Ramos (cell line): ENCODE measurements around the gene RAPGEF6.

Experiments
- in situ Hi-C: fragments of 300-500 bp; cut with MboI; formaldehyde crosslinking; loops from one replicate; pipeline ENCODE4 v1.14.3; 2022; ENCODE audit warnings: low sequenced_read_pairs; ENCODE audit not compliant: unreplicated experiment

RAPGEF6 gene

GRCh38 chr5:131396630-131397273 is 238.3 kb downstream of the RAPGEF6 start:
- in situ Hi-C loops, result loop anchor here (25.0 kb wide), 1 partner anchor 1284 kb away; no protein-coding TSS in a partner anchor

GRCh38 chr5:131396015-131396414 is 239.0 kb downstream of the RAPGEF6 start:
- in situ Hi-C loops, result loop anchor here (25.0 kb wide), 1 partner anchor 1284 kb away; no protein-coding TSS in a partner anchor

GRCh38 chr5:131394128-131394527 is 240.9 kb downstream of the RAPGEF6 start:
- in situ Hi-C loops, result loop anchor here (25.0 kb wide), 1 partner anchor 1282 kb away; no protein-coding TSS in a partner anchor

GRCh38 chr5:131393498-131393968 is 241.5 kb downstream of the RAPGEF6 start:
- in situ Hi-C loops, result loop anchor here (25.0 kb wide), 1 partner anchor 1281 kb away; no protein-coding TSS in a partner anchor

DNA sequence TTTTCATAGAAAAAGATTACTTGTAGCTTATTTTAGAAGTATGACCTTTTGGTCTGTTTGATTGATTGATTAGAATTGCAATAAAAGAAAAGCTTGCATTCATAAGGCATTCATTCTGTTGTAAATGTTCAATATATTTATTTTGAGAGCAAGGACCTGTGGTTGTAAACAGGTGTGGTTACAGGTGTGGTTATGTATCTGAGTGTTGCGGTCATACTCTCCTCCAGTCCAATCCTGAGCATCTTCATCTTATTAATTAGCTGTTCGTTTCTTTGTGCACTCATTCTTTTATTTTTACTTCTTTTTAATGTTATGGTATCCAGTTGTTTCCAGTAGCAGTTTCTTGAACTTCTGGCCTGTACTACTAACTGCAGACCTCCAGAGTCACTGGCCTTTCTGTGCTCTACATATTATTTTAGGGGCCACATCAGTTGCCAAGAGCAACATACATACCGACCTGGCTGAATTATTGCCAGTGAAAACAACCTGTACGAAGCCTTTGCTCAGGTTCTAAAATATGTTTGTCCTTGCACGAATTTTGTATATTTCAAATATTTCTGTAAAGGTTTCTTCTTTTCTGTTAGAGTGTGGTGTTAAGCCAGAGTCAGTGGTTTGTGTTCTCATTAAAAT is 242.4 kb downstream of the RAPGEF6 start:
- in situ Hi-C loops, result loop anchor here (25.0 kb wide), 1 partner anchor 1280 kb away; no protein-coding TSS in a partner anchor

GRCh38 chr5:131389869-131390265 is 245.2 kb downstream of the RAPGEF6 start:
- in situ Hi-C loops, result loop anchor here (10.0 to 25.0 kb wide), 2 partner anchors 225 to 1278 kb away; partner anchors contain the start of gene HINT1

DNA sequence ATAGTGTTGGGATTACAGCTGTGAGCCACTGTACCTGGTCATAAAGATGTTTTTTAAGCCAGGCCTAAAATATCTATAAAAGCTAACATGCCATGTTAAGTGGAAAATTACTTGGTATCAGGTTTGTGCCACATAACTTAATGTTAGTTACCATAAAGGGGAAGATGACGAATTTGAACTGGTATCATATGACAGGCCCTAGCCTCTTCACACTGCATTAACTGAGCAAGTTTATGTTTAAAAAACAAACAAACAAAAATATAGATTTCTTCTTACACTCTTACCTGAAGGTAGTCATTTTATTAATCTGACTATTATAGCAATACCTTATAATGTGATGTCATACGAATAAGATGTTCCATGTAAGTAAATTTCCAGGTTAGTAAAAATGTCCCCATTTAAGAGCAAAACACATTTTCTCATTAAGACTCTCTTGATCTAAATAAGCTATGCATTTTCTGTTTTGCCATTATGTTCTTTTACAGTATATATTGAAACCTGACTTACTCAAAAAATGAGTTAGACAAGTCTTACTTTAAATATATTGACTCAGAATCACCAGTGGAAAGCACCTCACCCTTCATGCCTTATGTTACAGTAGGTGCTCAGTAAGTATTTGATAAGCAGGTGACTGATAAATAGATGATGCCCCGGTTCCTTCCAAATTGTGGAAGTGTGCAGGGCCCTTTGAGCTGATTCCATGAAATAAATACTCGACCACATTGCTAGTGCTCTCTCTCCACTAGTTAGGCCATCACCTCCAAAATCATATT is 245.7 kb downstream of the RAPGEF6 start:
- in situ Hi-C loops, result loop anchor here (10.0 to 25.0 kb wide), 2 partner anchors 224 to 1277 kb away; partner anchors contain the start of gene HINT1

GRCh38 chr5:131387255-131387654 is 247.8 kb downstream of the RAPGEF6 start:
- in situ Hi-C loops, result loop anchor here (10.0 to 25.0 kb wide), 2 partner anchors 222 to 1275 kb away; partner anchors contain the start of gene HINT1

GRCh38 chr5:131386779-131387178 is 248.2 kb downstream of the RAPGEF6 start:
- in situ Hi-C loops, result loop anchor here (10.0 to 25.0 kb wide), 2 partner anchors 222 to 1274 kb away; partner anchors contain the start of gene HINT1

DNA sequence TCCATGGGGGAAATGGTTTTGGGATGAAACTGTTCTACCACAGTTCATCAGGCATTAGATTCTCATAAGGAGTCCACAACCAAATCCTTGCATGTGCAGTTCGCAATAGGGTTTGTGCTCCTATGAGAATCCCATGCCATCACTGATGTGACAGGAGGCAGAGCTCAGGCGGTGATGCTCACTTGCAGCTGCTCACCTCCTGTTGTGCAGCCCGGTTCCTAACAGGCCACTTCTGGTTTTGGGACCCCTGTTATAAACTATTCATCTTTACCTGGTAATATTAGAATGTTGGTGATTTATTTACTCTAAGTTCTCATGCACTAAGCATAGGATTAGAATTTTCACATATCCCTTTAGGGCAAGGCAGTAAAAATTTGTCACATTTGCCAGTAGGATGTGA is 248.9 kb downstream of the RAPGEF6 start:
- in situ Hi-C loops, result loop anchor here (10.0 to 25.0 kb wide), 2 partner anchors 221 to 1274 kb away; partner anchors contain the start of gene HINT1

DNA sequence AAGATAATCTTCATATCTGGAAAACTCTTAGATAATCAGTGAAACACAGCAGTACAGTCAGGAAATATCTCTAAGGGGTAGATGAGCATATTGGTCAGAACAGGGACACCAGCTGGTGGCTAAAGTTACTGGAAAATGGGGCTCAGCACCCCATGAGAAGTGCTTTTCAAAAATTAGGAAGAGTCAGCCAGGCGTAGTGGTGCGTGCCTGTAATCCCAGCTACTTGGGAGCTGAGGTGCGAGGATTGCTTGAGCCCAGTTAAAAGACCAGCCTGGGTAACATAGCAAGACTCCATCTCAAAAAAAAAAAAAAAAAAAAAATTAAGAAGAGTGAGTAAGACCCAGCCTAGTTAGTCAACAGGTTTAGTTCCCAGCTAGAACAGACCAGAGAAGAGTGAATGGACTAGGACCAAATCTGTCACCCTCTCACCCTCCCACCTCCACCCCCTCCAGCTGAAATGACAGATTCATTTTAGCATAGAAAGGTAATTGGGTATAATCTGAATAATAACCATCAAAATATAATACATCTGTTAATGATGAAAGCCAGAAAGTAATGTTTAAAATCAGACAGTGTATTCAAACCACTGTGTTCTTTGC is 250.3 kb downstream of the RAPGEF6 start:
- in situ Hi-C loops, result loop anchor here (10.0 to 25.0 kb wide), 2 partner anchors 220 to 1272 kb away; partner anchors contain the start of gene HINT1

DNA sequence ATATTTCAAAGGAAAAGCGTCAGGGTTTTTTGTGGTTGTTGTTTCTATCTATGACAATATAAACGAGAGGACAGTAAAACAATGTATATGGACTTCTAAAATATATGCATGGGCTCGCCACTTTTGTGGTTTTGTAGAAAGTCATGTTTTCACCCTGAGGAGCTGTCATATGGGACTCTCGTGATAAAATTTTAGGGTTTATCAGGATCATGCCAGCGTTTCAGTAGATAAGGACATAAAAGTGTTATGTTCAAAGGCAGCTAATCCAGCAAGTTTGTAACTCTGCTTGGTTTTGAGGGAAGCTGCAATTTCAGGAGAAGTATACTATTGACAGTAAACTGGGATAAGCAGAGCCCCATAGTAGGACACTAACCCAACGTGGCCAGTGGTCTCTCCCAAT is 250.9 kb downstream of the RAPGEF6 start:
- in situ Hi-C loops, result loop anchor here (10.0 to 25.0 kb wide), 2 partner anchors 219 to 1272 kb away; partner anchors contain the start of gene HINT1

GRCh38 chr5:131382407-131383395 is 252.3 kb downstream of the RAPGEF6 start:
- in situ Hi-C loops, result loop anchor here (10.0 to 25.0 kb wide), 2 partner anchors 218 to 1270 kb away; partner anchors contain the start of gene HINT1

DNA sequence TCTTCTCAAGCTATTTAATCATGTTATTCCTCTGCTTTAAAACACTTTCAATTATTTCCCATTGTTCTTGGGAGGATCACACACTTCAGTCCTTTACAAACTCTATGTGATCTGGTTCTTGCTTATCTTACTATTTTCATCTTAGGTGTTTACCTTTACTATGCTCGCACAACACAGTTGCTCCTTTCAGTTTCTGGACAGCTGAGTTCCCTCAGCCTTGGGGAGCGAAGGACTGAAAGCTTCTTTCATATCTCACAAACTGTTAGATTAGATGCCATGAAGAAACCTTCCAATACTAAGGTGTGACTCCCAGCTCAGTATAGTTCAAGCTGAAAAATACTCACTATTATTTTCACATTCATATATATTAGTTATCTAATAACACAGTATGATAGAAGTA is 253.3 kb downstream of the RAPGEF6 start:
- in situ Hi-C loops, result loop anchor here (10.0 to 25.0 kb wide), 2 partner anchors 217 to 1269 kb away; partner anchors contain the start of gene HINT1

DNA sequence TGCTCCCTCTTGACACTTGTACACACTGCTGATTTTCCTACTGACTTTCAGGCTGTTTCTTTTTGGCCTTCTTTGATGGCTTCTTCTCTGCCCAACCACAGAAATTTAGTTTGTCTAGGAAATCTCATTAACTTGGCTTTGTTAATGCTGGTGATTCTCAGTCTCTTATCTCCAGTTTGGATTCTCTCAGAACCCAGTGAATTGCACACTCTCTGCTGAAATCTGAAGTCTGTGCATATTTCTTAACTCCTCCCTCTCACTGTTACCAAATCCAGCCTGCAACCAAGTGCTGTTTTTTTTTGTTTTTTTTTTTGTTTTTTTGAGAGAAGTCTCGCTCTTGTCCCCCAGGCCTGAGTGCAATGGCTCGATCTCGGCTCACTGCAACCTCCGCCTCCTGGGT is 254.0 kb downstream of the RAPGEF6 start:
- in situ Hi-C loops, result loop anchor here (10.0 to 25.0 kb wide), 2 partner anchors 216 to 1269 kb away; partner anchors contain the start of gene HINT1

DNA sequence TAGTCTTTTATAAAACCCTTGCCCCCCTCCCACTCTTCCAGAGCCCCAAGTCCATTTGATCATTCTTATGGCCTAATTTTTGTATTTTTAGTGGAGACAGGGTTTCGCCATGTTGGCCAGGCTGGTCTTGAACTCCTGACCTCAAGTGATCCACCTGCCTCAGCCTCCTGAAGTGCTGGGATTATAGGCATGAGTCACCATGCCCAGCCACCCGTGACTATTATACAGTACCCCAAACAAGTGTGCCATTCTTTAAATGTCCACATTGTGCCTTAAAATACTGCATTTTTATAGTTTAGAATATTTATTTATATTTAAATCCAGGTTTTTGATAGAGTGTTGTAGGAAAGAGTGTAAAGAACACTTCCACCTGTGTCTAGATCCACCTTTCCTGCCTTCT is 254.8 kb downstream of the RAPGEF6 start:
- in situ Hi-C loops, result loop anchor here (10.0 to 25.0 kb wide), 2 partner anchors 215 to 1268 kb away; partner anchors contain the start of gene HINT1

- in situ Hi-C loops, result loop anchor here (10.0 to 25.0 kb wide), 2 partner anchors 215 to 1267 kb away; partner anchors contain the start of gene HINT1
Measured at GRCh38 chr5:131379723-131380122, 255.3 kb downstream of the RAPGEF6 start.
